Activated CD8-positive, alpha-beta T cell treated with anti-CD3 and anti-CD28 coated beads for 36 hours (primary cell): Measurements from ENCODE around the gene ASB9. TPM values are rescaled to one million over a fixed set of nuclear protein-coding genes. Genes with fewer than 3 reads are reported as not detected.

Source experiments
- ATAC-seq: fragments of 200-7000 bp; cut with Tn5 transposase; one replicate; pipeline ENCODE4 v1.10.0; 2021; ENCODE audit warnings: mild to moderate bottlenecking, moderate library complexity
- CTCF ChIA-PET: fragments of 350-600 bp; sonication (Branson Sonifier 250); formaldehyde crosslinking; loops from one replicate; lab custom pipeline; 2021; ENCODE audit warnings: antibody characterized with exemption; lab: Charles Lee
- POLR2A ChIA-PET: fragments of 350-600 bp; sonication (Branson Sonifier 250); formaldehyde crosslinking; loops from one replicate; lab custom pipeline; 2021; ENCODE audit warnings: antibody characterized with exemption; lab: Charles Lee
- DNase-seq: peaks from one replicate; pipeline ENCODE4 v3.0.0-alpha.2; 2020
- H3K27ac Mint-ChIP-seq: one replicate; pipeline ENCODE4 v1.8.0; 2021; ENCODE audit warnings: mild to moderate bottlenecking, mixed read lengths
- H3K27me3 Mint-ChIP-seq: one replicate; pipeline ENCODE4 v1.8.0; 2021; ENCODE audit warnings: mixed read lengths
- H3K36me3 Mint-ChIP-seq: one replicate; pipeline ENCODE4 v1.8.0; 2021; ENCODE audit warnings: low read depth, mixed read lengths
- H3K4me1 Mint-ChIP-seq: one replicate; pipeline ENCODE4 v1.8.0; 2021; ENCODE audit warnings: low read depth, mixed read lengths
- H3K4me3 Mint-ChIP-seq: one replicate; pipeline ENCODE4 v1.8.0; 2021; ENCODE audit warnings: mild to moderate bottlenecking, moderate library complexity, mixed read lengths
- H3K9me3 Mint-ChIP-seq: one replicate; pipeline ENCODE4 v1.8.0; 2021; ENCODE audit warnings: mixed read lengths
- intact Hi-C: fragments of 100-400 bp; cut with micrococcal nuclease; formaldehyde crosslinking; loops from one replicate; pipeline ENCODE4 v1.10.0; 2022
- total RNA-seq, 2 experiments: library from RNA; stranded (reverse); gene quantifications; one replicate each; pipeline ENCODE4 v1.2.3, GENCODE V29; 2021
- TF ChIP-seq, protein P1 (sequence below): fragments of 200-600 bp; IDR thresholded peaks from one replicate; pipeline ENCODE4 v1.8.0; 2022; ENCODE audit warnings: antibody characterized with exemption, mild to moderate bottlenecking

The ASB9 gene
- total RNA-seq, 2 experiments from 2014 or later = 0.52 TPM; not detected in 1

DNA sequence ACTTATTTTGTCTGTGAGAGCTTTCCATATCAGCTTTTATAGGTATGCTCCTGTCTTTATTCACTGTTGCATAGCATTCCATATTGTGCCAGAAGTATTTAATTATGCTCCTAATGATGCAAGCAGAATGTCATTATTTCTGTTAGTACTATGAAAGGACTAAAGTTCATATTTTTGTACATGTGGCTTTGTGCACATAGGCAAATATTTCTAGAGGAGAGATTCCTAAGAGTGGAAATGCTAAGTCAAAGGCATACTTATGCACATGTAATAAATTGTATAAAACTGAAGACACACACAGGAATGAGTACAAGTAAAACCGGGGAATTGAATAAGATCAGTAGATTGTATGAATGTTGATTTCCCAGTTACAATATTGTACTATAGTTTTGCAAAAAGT is 1.9 kb upstream of the ASB9 start:
- Mint-ChIP-seq H3K4me1 (peaks cover 7% of the 10 kb centered on the region), H3K4me3 (no peak overlapping the region), H3K27me3 (no peaks in the 10 kb centered on the region), H3K27ac (no peak overlapping the region), H3K36me3 (no peaks in the 10 kb centered on the region), H3K9me3 (no peaks in the 10 kb centered on the region)
- POLR2A ChIA-PET = no interaction called here
- TF ChIP-seq, protein P1, sequence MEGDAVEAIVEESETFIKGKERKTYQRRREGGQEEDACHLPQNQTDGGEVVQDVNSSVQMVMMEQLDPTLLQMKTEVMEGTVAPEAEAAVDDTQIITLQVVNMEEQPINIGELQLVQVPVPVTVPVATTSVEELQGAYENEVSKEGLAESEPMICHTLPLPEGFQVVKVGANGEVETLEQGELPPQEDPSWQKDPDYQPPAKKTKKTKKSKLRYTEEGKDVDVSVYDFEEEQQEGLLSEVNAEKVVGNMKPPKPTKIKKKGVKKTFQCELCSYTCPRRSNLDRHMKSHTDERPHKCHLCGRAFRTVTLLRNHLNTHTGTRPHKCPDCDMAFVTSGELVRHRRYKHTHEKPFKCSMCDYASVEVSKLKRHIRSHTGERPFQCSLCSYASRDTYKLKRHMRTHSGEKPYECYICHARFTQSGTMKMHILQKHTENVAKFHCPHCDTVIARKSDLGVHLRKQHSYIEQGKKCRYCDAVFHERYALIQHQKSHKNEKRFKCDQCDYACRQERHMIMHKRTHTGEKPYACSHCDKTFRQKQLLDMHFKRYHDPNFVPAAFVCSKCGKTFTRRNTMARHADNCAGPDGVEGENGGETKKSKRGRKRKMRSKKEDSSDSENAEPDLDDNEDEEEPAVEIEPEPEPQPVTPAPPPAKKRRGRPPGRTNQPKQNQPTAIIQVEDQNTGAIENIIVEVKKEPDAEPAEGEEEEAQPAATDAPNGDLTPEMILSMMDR = no peak
- CTCF ChIA-PET = no interaction called here
- intact Hi-C loops = no loop called here
- ATAC-seq (no peak), DNase-seq (no peak)

DNA sequence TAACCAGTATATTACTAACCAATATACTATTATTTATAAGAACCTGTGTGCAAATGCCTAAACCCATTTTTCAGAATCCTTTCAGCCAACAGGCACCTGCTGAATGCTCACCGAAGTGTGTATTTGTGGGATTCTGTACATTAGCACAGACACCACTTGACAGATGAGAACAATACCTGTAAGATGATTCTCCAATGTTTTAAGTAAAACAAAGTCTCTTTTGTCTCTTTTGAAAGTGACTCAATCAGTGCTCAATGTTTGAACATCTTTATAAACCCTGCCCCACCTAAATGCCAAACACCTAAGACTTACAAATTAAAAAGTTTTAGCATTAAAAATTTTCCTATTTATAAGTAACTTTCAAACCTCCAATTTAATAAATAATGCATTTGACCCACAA is 763 bp downstream of the ASB9 start:
- ChIA-PET POLR2A (no interaction called here), CTCF (interaction anchor here (1.8 kb wide), 1 partner anchor 126 kb away, joined by 3 read pairs; no protein-coding TSS in a partner anchor)
- H3K27me3 Mint-ChIP-seq = no peaks in the 10 kb centered on the region
- no peak for ATAC-seq
- TF ChIP-seq, protein P1 = no peak
- peaks cover 7% of the 10 kb centered on the region for H3K4me1 Mint-ChIP-seq
- H3K36me3 Mint-ChIP-seq = no peaks in the 10 kb centered on the region
- DNase-seq = no peak
- H3K9me3 Mint-ChIP-seq = no peaks in the 10 kb centered on the region
- H3K27ac Mint-ChIP-seq = no peak overlapping the region
- intact Hi-C loops = no loop called here
- H3K4me3 Mint-ChIP-seq = no peak overlapping the region

DNA sequence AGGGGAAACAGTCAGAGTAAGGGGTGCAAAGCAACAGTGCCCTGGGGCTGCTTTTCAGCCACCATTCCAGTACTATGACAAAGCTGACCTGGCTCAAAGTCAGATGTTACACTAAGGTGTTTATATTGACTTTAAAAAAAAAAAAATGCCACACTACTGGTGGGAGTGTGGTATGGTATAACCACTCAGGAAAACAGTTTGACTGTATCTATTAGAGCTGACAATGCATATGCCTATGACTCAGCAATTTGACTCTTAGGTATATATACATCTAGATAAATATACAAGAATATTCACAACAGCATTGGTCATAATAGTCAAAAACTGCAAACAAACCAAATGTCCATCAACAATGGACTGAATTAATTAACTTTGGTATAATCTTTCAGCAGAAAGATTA is 15.0 kb downstream of the ASB9 start:
- TF ChIP-seq, protein P1 = no peak
- no peak overlapping the region for H3K27ac Mint-ChIP-seq
- ChIA-PET POLR2A (no interaction called here), CTCF (no interaction called here)
- no peaks in the 10 kb centered on the region for H3K27me3 Mint-ChIP-seq
- H3K4me3 Mint-ChIP-seq = no peak overlapping the region
- H3K36me3 Mint-ChIP-seq = no peaks in the 10 kb centered on the region
- ATAC-seq (no peak), DNase-seq (no peak)
- H3K9me3 Mint-ChIP-seq = no peaks in the 10 kb centered on the region
- no peaks in the 10 kb centered on the region for H3K4me1 Mint-ChIP-seq
- intact Hi-C loops = no loop called here

DNA sequence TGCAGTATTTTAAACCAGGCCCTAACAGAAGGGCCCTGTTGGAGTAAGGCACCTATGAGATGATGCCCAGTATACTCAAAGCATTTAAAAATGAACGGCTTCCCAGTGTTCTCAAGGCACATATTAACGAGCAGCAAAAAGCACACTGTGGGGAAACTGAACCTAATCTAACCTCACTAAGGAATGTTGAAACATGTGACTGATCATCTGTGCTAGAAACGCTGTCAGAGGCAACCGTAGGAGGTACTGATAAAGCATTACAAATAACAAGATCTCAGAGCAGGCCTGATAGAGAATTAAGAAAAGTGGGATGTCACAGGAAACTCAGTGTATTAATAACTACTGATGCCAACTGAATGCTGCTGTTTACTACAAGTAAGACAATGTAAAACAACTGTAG is 24.0 kb downstream of the ASB9 start:
- Mint-ChIP-seq H3K4me1 (peaks cover 9% of the 10 kb centered on the region), H3K36me3 (no peaks in the 10 kb centered on the region), H3K9me3 (no peaks in the 10 kb centered on the region), H3K27me3 (no peaks in the 10 kb centered on the region), H3K27ac (no peak overlapping the region), H3K4me3 (no peak overlapping the region)
- ATAC-seq (no peak), DNase-seq (no peak)
- ChIA-PET CTCF (no interaction called here), POLR2A (interaction anchor here (0.9 kb wide), 1 partner anchor 36 kb away, joined by 3 read pairs; no protein-coding TSS in a partner anchor)
- intact Hi-C loops = loop anchor here (10.0 kb wide), 1 partner anchor 91 kb away; no protein-coding TSS in a partner anchor
- TF ChIP-seq, protein P1 = no peak

DNA sequence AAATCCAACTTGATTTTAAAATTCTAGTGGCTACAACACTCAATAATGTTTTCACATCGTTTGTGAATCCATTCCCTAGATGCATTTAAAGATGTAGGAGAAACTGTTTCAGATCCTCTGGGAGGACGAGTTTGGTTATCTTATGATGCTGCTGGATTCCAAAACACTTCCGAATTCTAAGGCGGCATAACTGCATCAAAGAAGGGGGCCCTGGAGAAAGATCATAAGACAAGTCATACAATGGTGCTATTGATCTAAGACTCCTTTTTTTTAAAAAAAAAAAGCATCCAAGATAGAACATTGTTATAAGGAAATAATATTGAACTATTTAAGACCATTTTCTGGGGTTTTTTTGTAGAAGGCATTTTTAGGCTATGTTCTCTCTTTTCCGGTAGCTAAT is 25.5 kb downstream of the ASB9 start:
- no peak overlapping the region for H3K27ac Mint-ChIP-seq
- CTCF ChIA-PET = interaction anchor here (1.1 kb wide), 1 partner anchor 137 kb away, joined by 3 read pairs; no protein-coding TSS in a partner anchor

More for the DNA sequence above, 25.5 kb downstream of the ASB9 start:
- intact Hi-C loops = loop anchor here (5.0 to 10.0 kb wide), 2 partner anchors 90 to 137 kb away; no protein-coding TSS in a partner anchor
- Mint-ChIP-seq H3K36me3 (no peaks in the 10 kb centered on the region), H3K9me3 (no peaks in the 10 kb centered on the region), H3K4me1 (peaks cover 9% of the 10 kb centered on the region), H3K4me3 (no peak overlapping the region), H3K27me3 (no peaks in the 10 kb centered on the region)
- ATAC-seq (no peak), DNase-seq (no peak)
- TF ChIP-seq, protein P1 = no peak
- POLR2A ChIA-PET = no interaction called here
